Stimulated activated CD8-positive, alpha-beta memory T cell treated with anti-CD3 and anti-CD28 coated beads, Interleukin-7, amount 100 ng/mL, for 24 hours (primary cell): ENCODE data around the gene HOXD8.

Experiments used
- DNase-seq: peaks from one replicate; pipeline ENCODE4 v3.0.0-alpha.2; 2020; ENCODE audit warnings: low read depth

The HOXD8 gene

DNA sequence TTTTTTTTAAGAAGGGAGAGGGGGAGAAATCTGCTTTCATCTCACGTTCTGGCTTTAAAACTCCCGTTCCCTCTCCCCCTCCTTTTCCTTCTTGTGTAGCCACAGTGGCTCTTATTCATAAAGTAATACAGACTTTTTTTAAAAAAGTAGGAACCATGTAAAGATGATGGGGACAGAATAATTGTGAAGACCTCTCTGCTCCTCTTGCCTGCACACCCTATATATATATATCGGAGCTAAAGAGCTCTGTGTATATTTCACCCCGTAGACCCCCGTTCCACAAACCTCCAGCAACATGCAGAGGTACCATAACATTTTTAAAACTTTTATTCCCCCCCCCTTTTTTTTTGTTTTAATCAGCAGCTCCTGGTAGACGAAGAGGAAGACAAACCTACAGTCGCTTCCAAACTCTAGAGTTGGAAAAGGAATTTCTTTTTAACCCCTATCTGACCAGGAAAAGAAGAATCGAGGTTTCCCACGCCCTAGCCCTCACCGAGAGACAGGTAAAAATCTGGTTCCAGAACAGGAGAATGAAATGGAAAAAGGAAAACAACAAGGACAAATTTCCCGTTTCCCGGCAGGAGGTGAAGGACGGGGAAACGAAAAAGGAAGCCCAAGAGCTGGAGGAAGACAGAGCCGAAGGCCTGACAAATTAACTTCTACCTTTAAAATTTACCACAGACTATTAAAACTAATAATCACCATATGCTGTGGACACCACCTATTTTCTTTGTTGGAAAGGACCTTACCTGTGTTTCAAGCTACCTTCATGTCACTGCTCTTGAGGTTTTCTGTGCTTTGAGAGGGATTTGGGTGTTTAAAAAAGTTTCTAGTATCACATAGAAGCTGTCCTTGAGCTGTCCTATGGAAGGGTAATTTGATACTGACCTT lies 1.7 kb downstream of the HOXD8 start:
- DNase-seq: no peak

DNA sequence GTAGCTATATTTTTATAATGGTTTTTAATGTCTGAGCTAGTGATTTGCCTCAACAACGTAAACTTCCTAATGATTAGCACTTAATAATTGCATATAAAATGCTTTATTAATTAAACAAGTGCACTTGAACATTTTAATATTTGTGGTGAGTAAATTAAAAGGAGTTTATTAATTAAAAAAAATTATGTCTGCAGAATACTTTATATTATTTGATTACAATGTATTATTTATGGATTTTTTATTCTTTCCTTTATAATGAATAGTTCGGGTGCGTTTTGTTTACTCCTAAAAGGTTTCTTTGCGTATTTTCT lies 2.3 kb downstream of the HOXD8 start:
- DNase-seq: no peak

DNA sequence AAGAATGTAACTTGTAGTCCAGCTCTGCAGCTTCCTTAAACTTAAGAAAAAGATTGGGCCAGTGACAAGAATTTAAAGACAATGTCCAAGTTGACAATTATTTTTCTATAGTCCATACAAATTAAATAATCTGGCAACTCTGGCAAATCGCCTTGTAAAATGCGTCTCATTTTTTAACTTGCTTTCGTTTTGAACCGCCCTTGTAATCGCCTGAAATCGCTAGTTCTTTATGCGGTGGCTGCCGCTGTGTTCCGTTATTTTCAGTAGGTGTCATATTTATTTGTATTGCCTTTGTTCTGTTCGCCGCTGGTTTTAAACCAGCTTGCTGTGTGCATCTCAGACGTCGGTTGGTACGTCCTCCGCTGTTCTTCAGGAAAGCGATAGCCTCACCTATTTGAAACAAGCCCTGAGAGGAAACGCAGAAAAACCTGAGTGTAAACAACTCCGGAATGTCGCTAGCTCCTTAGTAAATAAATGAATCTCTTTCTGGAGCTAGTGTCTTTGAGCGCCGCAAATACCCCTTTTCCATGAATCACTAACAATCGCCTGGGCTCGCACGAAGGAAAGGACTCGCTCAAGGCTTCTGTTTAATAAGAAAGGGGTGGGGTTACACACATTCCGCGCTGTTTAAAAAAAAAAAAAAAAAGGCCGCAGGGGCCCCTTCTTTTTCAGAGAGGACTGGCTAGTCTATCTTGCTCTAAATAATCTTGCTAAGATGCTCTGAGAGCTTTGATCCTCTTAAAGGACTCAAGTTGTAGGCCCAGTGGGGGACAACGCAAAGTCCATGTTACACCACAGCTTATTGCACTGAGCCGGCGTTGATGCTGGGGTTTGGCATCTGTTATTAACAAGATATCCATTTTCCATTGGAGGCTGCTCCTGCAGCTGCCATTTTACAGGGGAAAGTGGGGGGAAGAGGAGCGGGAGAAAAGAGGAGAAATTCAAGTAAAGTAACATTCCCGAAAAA lies 3.0 kb downstream of the HOXD8 start:
- DNase-seq: no peak

DNA sequence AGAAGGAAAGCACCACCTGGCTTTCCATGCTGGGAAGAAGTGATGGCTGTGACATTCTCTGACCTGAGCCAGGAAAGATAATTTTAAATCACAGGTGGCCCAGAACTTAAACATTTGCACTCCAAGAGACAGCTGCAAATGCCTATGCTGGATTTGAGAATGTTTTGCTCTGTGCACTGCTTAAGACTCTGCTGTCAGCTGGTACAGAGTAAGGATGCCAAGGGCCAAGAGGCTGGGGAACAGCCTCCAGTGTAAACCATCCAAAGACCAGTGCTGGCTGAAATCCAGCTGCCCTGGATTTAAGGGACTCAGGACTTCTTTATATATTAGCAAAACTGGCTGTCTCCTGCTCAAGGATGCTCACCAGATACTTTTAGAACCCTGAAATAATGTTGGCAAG lies 3.9 kb downstream of the HOXD8 start:
- DNase-seq: no peak

DNA sequence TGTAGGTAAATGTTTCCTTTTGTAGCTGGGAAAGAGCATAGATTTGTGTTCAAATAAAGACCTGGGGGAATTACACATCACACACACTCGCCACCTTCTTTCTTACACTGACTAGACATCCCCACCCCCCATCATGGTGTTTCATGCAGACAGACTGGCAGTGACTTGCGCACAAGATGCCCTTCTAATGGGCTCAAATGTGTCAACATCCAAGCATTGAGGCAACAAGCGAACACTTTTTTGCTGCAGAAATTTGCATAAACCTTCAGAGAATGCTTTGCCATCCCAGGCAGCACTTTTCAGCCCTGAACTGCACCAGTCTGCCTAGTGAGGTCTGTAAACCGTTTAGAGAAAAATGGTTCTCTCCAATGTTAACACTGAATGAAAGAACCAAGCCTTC lies 4.5 kb downstream of the HOXD8 start:
- DNase-seq: no peak

DNA sequence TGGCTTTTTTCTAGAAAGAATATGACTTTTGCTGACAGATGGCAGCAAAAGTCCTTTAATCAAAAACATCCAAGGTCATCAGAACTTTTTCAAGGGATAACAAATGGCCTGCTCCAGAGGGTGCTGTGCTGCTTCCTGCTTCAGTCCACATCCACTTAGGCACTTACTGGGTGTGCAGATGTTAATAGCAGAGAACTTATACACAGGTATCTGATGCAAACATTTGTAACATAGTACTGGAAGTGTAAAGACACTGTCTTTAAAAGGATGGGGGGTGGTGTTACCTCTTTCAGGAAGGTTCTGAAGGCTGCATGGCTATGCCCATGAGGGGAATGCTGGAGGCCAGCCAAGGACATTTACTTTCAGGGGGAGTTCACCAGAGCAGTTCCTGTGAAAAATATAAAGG lies 5.5 kb downstream of the HOXD8 start:
- DNase-seq: no peak

DNA sequence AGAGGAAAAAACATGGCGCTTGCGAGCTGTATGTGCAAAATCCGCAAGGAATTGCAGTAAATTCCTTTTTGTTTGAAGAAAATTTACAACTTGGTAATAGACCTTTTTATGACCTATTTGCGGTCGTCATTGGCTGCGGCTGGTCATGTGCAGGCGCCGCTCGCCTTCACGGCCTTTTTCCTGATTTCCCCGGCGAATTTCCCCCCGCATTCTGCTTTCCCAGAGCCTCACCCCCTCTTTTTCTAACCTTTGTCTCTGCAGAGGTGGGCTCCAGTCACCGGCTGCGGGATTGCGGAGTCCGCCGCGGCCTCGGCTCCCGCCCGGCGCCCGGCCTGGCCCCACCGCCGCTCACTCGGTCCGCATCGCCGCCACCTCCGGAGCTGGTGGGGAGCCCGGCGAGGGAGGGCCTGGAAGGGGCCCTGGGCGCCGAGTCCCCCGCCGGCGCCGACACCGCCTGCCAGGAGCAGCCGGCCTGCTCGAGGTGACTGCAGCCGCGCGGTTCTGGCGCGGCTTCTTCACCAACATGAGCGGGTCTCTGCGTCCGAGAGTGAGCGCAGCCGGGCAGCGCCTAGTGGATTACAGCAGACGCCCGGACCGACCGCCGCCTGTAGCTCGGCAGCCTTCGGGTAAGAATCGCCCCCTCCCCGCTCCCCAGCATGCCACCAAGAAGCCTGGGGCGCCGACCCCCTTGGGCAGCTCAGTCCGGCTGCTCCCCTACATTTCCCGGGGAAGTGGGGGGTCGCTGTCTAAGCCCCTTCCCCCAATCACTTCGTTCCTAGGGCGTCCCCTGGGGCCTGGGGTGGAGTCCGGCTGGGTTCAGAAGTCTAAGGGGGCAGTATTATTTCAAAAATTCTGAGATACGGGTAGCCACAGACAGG lies 7.1 kb downstream of the HOXD8 start:
- DNase-seq: no peak

DNA sequence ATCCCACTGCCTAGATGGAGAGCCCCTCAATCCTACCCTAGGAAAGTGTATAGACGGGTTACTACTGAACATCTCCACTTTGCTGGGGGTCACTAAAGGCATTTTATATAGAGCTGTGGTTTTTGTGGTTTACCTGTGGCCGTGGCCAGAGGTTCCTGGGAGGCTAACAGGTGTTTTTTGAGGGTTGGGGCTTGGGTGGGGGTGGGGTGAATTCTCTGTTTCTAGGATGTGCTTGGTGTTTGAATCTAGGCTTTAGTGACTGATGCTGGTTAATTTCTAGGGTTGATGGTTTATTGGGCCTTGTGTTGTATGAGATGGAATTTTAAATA lies 7.7 kb downstream of the HOXD8 start:
- DNase-seq: no peak

DNA sequence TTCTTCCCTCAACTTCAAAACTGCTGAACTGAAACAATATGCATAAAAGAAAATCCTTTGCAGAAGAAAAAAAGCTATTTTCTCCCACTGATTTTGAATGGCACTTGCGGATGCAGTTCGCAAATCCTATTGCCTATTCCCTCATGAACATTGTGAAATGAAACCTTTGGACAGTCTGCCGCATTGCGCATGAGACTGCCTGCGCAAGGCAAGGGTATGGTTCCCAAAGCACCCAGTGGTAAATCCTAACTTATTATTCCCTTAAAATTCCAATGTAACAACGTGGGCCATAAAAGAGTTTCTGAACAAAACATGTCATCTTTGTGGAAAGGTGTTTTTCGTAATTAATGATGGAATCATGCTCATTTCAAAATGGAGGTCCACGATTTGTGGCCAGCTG lies 8.4 kb downstream of the HOXD8 start:
- DNase-seq: no peak

DNA sequence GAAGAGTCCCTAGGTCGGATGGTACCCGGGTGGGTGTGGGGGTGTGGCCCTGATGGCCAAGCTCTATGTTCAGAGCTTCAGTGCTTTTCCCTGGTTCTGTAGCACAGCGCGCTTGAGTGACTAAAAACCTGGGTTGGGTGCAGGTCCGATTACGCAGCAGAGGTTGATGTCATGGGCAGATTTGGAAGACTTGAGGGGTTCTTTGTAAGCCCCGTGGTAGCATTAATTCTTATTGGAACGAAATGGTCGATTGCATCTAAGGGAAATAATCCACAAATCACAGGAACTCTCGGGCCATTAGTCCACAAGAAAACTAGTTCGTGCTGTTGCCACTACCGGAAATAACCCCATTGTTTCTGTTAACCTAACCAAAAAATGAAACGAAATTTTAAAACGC lies 9.0 kb downstream of the HOXD8 start:
- DNase-seq: no peak

DNA sequence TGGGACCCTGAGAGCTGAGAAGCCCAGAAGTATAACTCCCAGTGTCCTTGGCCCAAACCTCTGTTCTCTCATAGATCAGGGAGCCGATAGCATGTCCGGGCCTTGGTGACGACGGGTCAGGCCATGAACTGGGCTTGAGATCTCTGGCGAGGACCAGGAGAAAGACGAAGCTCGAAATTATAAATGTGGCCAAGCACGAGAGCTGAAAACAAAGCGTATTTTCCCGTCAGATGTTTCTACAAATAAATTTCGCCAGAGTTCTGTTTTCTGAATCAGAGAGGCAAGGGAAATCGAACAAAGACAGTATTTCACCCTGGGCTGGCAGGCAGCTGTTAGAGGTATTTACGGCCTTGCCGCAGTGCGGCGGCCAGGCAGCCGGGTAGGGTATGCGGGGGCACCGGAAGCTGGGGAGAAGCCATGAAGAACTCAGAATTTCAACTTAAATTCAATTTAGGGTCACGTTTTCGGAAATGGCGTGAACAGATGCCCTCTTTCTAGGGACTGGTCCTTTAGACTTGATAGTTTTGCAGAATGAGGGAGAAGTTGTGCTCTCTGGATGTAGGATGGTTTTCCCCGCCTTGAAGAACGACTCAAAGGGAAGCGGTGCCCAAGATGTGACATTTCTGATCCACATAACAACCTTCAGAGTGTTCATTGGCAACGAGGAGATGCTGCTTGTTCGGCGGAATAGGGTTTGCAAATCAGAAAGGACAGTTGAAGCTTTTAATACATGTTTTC lies 9.6 kb downstream of the HOXD8 start:
- DNase-seq: no peak

DNA sequence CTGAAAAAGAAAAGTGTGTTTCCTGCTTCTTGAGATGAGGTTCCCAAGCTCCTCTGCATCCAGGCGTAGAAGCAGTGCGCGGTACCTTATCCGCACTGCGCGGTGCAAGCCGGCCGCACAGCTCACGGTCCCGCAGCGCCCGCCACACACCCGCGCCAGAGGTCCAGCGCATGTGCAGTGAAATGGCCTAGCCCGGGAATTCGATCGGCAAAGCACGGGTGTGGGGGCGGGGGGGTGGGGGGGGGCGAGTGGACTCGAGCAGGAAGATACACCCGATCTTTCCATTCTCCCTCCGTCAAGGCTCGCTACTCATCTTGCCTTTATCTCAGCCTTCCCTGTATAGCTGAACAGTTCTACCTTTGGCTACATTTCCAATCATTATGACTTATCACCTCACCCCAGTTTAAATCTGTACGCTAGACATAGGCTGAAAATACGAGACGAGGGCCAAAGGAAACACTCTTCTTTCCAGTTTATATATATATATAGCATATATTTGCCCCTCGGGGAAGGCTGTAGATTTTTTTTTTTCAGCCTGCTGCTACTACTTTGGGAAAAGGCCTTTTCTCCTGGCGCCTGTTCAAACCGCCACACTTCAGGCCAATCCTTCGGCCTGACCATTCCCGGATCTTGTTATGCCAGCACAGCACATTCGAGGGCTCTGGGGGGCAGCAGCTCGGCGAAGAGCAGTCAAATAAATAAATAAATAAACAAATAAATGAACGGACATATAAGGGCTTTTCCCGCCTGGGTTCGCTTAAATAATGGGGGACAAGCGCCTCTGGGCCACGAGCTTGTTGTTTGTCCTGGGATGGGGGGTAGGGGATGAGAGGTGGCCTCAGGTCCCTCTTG lies 10.4 kb downstream of the HOXD8 start:
- DNase-seq: no peak

DNA sequence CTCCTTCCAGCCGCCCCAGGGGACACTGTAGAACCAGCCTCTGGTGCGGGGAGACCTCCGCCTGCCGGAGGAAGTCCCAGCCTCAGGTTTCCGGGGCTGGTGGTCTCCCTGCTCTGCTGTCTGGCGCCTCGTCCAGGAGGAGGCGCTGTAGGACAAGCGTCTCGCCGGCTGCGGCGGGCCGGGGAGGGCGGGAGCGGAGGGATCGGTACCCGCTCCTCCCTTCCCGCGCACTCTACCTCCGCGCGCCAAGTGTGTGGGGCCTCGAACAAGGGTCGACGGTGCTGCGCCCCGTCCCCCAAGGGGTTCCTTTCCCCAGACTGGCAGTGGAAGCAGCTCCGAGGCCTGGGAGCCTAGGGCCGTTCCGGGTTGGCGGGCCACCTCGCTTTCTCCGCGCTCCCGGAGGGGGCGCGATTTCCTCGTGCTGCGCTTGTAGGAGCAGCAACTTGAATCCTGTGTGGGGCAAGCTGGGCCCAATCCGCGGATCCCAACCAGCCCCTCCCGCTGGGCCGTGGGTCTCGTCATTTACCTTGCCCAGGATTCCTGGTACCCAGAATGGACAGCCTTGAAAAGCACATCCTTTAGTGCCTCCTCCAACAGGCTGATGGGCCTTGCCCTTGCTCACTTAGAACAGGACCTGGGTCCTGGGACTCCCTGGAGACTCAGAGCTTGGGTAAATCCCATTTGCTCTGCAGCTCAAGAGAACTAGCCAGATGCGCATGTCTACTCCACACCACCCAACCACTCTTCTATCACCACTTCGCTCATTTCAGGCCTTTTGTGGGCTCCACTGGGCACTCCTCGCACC lies 11.2 kb downstream of the HOXD8 start:
- peak; percentile 42 for DNase-seq

DNA sequence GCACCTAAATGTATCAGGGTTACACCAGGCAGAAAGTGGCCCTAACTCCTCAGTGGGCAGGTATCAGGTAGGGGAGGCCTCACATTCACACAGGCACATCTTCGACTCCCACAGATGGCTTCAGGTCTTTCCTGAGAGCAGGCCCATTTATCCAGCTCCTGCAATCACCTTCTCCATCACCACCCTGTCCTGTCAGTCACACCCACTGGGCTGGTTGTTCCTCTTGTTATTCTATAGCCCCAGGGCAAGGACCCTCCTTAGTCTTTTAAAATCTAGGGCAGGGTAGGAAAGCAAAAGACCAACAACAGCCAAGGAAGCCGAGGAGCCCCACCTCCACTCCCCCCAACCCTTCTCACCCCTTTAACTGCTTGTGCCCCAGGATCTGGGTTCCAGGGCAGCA lies 12.8 kb downstream of the HOXD8 start:
- DNase-seq: no peak

DNA sequence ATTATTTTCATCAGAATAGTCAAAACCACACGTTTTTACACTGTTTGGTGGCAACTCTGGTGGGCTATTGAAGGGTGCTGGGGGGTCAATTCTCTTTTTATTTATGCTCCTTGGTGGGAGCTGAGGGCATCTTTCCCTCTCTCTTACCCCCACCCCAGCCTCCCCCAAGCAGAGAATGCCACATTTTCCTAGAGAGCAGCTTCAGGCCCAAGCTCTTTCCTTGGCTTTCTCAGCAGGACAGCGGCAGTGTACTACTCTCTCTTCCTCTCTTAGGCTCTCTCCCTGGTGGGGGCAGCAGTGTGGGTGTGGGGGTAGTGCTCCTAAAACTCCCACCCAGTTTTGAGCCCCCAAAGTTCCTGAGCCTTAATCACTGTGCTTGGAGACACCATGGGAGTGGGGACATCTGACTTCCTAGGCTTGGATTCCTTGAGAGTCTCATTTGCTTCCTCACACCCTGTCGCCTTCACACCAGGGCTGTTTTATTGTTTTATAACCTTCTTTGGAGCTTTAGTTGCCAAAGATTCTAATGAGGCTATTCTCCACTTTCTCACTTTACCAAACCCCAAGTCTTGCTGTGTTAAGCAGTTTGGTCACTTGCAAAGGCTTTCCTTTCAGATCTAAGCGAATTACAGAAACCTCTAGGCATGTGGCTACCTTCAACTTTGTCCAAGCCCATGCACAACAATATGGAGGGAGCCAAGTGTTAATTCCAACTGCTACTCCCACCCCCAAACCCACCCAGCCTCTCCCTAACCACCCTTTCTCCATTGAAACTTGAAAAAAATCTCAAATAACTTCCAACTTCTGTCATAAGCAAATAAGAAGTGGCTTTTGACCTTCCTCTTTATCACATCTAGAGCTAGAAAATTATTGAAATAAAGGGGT lies 15.8 kb downstream of the HOXD8 start:
- DNase-seq: no peak

DNA sequence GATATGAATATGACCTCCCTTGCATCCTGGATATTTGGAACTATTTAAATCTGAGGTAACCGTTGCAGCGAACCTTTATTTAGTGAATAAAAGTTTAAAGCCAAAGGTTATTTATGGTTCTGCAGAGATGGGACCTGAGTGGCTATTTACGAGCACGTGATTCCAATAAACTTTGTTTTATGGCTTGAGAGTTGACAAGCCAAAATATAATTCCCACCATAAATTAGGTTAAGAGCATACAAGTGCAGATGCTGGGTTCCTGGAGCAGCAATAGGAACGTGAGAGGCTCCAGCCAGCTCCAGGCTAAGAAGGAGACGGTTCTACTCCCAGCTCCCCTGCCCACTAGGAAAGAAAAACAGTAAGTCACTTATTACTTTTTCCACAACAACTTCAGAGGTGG lies 16.6 kb downstream of the HOXD8 start:
- no peak for DNase-seq

DNA sequence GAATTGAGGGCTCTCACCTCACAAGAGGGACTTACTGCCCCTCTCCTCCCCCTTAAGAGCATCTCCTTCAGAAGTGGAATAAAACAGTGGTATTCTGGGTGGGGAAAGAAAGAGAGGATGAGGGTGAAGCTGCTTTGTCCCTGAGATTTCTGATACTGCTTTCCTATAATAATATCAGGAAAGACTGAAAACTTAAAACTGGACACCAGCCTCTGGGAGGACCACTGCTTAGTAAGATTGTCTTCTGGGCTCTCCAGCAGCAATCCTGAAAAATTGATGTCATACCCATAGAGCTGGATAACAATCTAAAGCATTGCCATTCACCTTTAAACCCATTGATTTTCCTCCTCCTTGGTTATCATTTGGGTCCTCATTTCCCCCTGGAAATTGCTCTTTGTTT lies 17.1 kb downstream of the HOXD8 start:
- DNase-seq: no peak

DNA sequence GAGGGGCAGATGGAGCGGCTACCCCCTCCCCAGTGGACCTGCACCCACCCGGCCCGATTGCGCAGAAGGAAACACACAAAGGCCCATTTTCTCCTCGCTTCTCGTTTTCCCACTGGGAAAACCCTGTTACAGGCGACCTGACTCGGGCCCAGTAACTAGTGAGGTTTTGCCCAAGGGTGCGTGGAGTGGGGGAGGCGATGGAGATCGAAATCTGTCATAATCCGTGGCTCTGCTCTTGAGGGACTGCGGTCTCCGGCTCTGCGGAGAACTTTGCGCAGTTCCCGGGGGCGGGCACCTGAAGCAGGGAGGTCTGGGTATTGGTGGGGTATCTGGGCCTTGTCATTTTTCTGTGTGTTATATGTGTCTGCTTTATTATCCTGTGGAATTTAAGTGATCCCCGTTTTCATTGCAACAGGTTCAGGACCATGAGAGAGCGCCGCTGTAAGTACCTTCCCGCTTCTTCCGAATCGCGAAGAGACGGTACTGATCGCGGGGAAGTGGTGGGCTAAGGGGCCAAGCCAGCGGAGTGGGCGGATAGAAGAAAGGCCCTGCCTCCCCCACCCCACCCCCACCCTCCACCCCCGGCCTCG lies 17.8 kb downstream of the HOXD8 start:
- DNase-seq: no peak
